NCI-H82 treated with DMSO at 0.1 percent for 48 hours (cell line): ENCODE data around the gene GPC6.

ENCODE experiments used
- DNase-seq: peaks from one replicate; lab custom pipeline; 2025; ENCODE audit not compliant: unreplicated experiment; lab: John Stamatoyannopoulos, UW

GPC6 gene

GRCh38 chr13:93558637-93559036 lies 332.0 kb downstream of the GPC6 start:
- peak; percentile 32 for DNase-seq

DNA sequence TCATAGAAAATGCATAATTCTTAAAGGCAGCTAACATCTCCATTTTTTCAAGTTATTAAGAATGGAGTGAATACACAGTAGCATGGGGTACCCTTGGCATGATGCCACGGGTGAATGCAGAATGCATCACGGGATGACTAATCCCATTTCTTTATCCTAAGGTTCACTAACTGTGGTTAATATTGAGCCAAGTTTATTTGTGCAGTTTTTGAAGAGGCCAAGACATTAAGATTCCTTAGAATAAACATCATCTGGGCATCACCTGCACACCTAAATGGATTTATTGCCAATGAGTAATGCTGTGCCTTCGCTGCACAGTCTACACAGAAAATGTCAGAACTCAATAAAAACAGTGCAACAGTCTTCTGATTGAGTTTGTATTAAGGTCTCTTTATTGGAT lies 333.1 kb downstream of the GPC6 start:
- DNase-seq, result peak; percentile 71

GRCh38 chr13:93561576-93562225 lies 335.1 kb downstream of the GPC6 start:
- peak; percentile 77 for DNase-seq

DNA sequence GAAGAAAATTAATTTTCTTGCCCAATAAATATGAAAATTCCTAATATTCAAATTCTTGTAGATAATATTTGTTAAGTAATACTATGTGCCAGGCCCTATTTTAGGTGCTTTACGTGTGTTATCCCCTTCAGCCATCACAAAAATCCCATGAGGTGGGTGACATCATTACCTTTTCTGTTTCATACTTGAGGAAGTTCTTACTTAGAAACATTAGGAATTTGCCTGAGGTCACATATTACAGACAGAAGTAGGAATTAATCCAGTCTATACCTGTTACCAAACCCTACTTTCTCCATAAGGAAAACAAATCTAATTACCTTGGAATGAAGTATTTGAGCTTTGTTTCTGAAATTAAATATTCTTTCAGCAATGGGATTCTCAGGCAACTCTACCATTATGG lies 336.1 kb downstream of the GPC6 start:
- no peak for DNase-seq

- no peak for DNase-seq
These were observed 350.5 kb downstream of the GPC6 start for GRCh38 chr13:93577105-93577504.

- no peak for DNase-seq
These were observed 363.2 kb downstream of the GPC6 start for GRCh38 chr13:93589788-93590187.

DNA sequence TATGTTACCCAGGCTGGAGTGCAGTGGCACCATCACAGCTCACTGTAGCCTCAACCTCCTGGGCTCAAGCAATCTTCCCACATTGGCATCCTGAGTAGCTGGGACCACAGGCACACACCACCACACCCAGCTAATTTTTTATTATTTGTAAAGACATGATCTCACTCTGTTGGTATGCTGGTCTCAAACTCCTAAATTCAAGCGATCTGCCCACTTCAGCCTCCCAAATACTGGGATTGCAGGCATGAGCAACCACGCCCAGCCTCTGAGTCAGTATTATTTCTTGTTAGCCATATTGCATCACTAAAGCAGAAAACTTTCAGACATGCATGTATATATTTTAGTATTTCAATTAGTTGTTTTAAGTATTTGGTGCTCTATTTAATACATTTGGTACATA lies 376.4 kb downstream of the GPC6 start:
- no peak for DNase-seq

DNA sequence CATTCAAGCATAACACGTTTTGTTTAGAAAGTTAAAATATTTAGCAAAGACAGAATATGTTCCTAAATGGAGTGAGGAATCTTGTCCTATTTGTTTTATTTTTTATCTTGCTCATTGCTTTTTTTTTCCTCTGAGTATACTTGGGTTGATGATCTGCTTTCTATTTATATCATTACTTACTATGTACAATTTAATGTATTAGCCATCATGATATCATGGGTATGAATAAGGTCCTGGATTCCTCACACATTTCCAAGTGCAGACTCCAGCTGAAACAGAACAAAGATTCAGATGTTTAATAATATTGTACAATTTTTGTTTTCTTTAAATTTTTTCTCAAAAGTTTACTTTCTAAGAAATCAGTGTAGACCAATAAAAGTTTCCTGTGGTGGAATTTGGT lies 388.2 kb downstream of the GPC6 start:
- no peak for DNase-seq

GRCh38 chr13:93620181-93620765 lies 393.7 kb downstream of the GPC6 start:
- DNase-seq, result no peak

GRCh38 chr13:93621051-93621450 lies 394.4 kb downstream of the GPC6 start:
- no peak for DNase-seq

GRCh38 chr13:93621966-93622365 lies 395.4 kb downstream of the GPC6 start:
- DNase-seq, result no peak

DNA sequence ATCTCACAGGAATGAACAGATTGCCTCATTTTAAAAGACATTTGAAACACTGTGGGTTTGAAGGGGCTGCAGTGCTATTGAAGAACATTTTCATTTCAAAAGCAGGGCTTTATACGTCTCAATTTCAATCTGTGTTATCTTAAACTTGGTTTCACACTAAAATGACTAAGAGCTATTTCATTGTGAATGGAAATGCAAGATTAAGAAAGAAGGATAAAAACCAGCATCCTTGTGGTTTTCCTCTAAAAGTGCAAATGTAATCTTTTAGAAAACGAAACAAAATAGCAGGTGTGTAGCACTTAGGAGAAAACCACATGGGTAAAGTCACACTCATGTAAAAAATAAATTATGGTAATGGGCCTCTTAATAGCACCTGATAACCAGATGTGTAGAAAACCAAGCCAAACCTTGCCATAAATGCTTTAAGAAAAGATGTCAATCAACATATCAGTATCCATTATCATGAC lies 397.7 kb downstream of the GPC6 start:
- no peak for DNase-seq

DNA sequence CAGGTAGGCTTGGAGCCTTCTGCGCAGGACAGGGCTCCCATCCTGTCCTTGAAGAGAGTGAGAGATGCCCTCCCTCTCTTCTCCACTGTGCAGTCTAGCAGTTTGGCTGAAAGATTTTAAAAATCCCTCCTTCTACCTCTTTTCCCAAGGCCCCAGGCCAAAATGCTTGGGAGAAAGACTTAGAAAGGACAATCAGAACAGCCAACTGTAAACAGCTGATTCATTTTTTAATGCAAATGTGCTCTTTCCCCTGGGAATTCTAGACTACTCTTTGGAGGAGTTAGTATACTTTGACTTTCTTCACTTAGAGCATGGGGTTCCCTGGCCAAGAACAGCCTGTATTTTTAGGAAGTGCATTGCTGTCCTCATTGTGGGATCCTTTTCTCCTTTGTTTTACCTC lies 398.9 kb downstream of the GPC6 start:
- DNase-seq, result no peak

GRCh38 chr13:93628136-93628797 lies 401.7 kb downstream of the GPC6 start:
- DNase-seq, result no peak

- no peak for DNase-seq
These were observed 409.0 kb downstream of the GPC6 start for GRCh38 chr13:93635616-93636032.

DNA sequence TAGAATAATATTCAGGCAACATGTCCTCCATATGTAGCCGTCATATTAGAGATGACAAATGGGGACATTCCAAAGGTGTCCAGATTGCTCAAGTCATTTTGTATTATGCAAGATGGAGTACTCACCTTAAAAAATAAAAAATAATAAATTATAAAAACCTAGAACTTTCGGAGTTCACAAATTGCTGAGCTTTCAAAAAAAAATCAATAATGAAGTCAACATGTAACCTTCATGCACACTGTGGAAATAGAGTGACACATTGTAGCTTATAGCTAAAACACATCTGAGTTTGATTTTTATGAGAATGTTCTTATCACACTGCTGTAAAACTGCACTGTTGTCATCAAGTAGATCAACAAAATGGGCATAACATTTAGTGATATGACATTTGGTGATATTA lies 411.2 kb downstream of the GPC6 start:
- DNase-seq, result no peak

DNA sequence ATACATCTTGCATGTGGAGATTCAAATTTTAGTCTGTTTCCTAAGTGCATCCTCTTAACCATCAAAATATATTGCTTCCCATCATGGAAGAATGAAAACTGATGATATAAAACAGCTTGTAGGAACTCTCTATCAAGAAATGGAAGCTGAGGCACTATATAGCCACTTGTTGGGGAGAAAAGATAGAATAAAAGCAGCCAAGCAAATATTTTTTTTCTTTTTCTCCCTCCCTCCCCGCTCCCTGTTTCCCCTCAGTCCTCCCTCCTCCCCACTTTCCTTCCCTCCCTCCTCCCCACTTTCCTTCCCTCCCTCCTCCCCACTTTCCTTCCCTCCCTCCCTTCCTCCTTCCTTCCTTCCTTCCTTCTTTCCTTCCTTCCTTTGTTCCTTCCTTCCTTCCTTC lies 413.8 kb downstream of the GPC6 start:
- DNase-seq, result no peak

GRCh38 chr13:93646245-93646644 lies 419.6 kb downstream of the GPC6 start:
- DNase-seq, result no peak

DNA sequence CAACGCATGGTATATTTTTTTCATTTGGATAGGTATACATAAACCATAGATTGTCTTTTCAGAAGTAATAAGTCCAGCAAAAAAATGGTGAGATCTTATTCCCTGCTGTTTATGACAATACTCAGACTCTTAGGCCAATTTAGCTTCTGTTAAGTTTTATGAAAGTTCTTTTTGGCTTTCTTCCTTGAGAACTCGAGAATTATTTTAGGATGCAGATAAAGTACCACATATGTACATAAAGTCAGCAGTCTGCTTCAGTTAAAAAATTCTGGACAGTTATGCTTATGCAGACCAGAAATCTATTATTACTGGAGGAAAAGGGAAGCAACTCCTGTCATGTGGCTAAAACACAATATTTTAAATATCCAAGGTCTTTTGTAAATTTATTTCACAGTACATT lies 422.9 kb downstream of the GPC6 start:
- no peak for DNase-seq

GRCh38 chr13:93653776-93654175 lies 427.2 kb downstream of the GPC6 start:
- DNase-seq, result no peak

- no peak for DNase-seq
These were observed 428.5 kb downstream of the GPC6 start for GRCh38 chr13:93655154-93655553.

DNA sequence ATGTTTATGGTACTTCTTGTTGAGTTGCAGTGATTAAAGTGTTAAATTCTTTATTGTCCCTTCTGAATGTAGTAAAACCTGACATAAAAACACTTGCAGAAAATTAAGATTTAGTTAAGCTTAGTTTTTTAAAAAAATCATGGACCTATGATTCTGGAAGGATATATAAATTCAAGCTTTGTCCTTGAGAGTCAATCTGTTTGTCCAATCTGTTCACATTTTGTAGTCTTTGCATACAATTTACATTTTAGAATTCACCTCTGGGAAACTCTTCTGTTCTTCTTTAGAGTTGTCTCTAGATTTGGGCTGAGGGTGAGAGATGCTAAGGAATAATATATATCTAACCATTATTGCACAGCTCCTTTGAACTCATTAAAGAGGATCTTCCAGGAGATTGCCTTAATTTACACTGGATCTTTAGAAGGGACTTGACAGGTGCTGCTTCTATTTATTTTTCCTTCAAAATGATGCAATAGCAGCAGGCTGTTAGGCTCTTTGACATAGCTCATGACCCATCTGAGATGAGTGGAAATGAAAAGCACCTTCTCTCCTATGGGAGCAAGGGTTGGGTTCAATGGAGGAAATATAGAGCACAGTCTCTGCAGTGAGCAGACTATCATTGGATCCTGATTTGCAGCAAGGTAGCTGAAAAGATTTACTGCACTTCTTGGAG lies 433.9 kb downstream of the GPC6 start:
- DNase-seq, result peak; percentile 38
